WTC11 (cell line): Measurements from ENCODE around the gene CROCC2.

Source experiments
- CBFB ChIP-seq: sonication (generic); formaldehyde crosslinking; IDR thresholded peaks from 2 replicates; pipeline ENCODE4 v1.8.1; 2022; ENCODE audit warnings: mild to moderate bottlenecking, low read depth, missing genetic modification reagents
- ESRRA ChIP-seq: sonication (generic); formaldehyde crosslinking; IDR thresholded peaks from 2 replicates; pipeline ENCODE4 v1.8.1; 2022; ENCODE audit warnings: mild to moderate bottlenecking, missing genetic modification reagents, borderline replicate concordance
- JUN ChIP-seq: sonication (generic); formaldehyde crosslinking; IDR thresholded peaks from 2 replicates; pipeline ENCODE4 v1.8.0; 2023; ENCODE audit warnings: mild to moderate bottlenecking, missing genetic modification reagents
- ZBTB21 ChIP-seq: sonication (generic); formaldehyde crosslinking; IDR thresholded peaks from 2 replicates; pipeline ENCODE4 v1.8.1; 2023; ENCODE audit warnings: mild to moderate bottlenecking, missing genetic modification reagents, borderline replicate concordance
- ZNF416 ChIP-seq: fragments of 250-450 bp; sonication (Bioruptor Pico); IDR thresholded peaks from 2 replicates; pipeline ENCODE4 v1.9.0; 2021; ENCODE audit warnings: mild to moderate bottlenecking, inconsistent platforms
- TF ChIP-seq, protein P1 (sequence below): sonication (generic); formaldehyde crosslinking; IDR thresholded peaks from 2 replicates; pipeline ENCODE4 v1.8.1; 2023; ENCODE audit warnings: mild to moderate bottlenecking, missing genetic modification reagents, moderate library complexity
- TF ChIP-seq, protein P2 (sequence below): fragments of 200-600 bp; IDR thresholded peaks from 2 replicates; pipeline ENCODE4 v1.8.0; 2022; ENCODE audit warnings: antibody characterized with exemption
- TF ChIP-seq, protein P3 (sequence below): sonication (generic); formaldehyde crosslinking; IDR thresholded peaks from 2 replicates; pipeline ENCODE4 v1.8.0; 2022; ENCODE audit warnings: mild to moderate bottlenecking, missing genetic modification reagents
- TF ChIP-seq, protein P4 (sequence below): sonication (generic); formaldehyde crosslinking; IDR thresholded peaks from 2 replicates; pipeline ENCODE4 v1.8.0; 2023; ENCODE audit warnings: missing genetic modification reagents, mild to moderate bottlenecking, borderline replicate concordance

DNA sequence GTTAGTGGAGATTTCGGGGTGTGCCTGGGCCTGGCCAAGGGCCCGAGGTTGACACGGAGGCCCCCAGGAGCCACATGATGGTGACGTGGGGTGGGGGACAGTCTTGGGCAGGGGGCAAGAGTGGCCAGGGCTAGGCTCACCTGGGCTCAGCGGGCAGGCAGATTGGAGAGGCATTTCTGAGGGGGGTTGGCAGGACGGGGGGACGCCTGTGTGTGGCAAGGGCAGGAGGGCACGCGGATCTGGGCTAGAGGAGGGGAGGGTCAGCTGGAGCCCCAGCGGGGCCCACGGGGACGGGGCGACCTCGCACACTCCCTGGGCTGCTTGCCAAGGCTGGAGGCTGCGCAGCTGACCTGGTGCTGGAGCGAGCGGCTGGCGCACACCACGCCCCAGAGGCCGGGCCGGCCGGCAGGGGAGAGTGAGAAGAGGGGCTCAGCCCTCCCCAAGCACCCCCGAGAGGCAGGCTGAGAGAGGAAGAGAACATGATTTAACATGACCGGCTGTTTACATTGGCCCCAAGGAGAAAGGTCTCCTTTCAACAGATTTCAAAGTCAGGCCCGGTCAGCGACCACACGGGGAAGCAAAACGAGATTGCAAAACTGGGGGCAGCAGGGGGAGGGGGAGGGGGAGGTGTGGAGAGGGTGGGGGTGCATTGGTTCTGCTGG, 54.3 kb downstream of the CROCC2 start:
- TF ChIP-seq ZBTB21 (no peak), JUN (no peak), CBFB (CRISPR knock-in tag) (no peak), ESRRA (no peak), ZNF416 (CRISPR knock-in tag) (no peak)
- TF ChIP-seq, protein P1, sequence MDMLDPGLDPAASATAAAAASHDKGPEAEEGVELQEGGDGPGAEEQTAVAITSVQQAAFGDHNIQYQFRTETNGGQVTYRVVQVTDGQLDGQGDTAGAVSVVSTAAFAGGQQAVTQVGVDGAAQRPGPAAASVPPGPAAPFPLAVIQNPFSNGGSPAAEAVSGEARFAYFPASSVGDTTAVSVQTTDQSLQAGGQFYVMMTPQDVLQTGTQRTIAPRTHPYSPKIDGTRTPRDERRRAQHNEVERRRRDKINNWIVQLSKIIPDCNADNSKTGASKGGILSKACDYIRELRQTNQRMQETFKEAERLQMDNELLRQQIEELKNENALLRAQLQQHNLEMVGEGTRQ, result no peak
- TF ChIP-seq, protein P2, sequence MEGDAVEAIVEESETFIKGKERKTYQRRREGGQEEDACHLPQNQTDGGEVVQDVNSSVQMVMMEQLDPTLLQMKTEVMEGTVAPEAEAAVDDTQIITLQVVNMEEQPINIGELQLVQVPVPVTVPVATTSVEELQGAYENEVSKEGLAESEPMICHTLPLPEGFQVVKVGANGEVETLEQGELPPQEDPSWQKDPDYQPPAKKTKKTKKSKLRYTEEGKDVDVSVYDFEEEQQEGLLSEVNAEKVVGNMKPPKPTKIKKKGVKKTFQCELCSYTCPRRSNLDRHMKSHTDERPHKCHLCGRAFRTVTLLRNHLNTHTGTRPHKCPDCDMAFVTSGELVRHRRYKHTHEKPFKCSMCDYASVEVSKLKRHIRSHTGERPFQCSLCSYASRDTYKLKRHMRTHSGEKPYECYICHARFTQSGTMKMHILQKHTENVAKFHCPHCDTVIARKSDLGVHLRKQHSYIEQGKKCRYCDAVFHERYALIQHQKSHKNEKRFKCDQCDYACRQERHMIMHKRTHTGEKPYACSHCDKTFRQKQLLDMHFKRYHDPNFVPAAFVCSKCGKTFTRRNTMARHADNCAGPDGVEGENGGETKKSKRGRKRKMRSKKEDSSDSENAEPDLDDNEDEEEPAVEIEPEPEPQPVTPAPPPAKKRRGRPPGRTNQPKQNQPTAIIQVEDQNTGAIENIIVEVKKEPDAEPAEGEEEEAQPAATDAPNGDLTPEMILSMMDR, result no peak
- TF ChIP-seq, protein P3, sequence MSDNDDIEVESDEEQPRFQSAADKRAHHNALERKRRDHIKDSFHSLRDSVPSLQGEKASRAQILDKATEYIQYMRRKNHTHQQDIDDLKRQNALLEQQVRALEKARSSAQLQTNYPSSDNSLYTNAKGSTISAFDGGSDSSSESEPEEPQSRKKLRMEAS (CRISPR knock-in tag), result no peak
- TF ChIP-seq, protein P4, sequence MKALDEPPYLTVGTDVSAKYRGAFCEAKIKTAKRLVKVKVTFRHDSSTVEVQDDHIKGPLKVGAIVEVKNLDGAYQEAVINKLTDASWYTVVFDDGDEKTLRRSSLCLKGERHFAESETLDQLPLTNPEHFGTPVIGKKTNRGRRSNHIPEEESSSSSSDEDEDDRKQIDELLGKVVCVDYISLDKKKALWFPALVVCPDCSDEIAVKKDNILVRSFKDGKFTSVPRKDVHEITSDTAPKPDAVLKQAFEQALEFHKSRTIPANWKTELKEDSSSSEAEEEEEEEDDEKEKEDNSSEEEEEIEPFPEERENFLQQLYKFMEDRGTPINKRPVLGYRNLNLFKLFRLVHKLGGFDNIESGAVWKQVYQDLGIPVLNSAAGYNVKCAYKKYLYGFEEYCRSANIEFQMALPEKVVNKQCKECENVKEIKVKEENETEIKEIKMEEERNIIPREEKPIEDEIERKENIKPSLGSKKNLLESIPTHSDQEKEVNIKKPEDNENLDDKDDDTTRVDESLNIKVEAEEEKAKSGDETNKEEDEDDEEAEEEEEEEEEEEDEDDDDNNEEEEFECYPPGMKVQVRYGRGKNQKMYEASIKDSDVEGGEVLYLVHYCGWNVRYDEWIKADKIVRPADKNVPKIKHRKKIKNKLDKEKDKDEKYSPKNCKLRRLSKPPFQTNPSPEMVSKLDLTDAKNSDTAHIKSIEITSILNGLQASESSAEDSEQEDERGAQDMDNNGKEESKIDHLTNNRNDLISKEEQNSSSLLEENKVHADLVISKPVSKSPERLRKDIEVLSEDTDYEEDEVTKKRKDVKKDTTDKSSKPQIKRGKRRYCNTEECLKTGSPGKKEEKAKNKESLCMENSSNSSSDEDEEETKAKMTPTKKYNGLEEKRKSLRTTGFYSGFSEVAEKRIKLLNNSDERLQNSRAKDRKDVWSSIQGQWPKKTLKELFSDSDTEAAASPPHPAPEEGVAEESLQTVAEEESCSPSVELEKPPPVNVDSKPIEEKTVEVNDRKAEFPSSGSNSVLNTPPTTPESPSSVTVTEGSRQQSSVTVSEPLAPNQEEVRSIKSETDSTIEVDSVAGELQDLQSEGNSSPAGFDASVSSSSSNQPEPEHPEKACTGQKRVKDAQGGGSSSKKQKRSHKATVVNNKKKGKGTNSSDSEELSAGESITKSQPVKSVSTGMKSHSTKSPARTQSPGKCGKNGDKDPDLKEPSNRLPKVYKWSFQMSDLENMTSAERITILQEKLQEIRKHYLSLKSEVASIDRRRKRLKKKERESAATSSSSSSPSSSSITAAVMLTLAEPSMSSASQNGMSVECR (CRISPR knock-in tag), result no peak
